Measurements from ENCODE around the gene ITGB4.
"Not testable (repeated sequence)": the region's sequence is repeated elsewhere in the genome, so short reads cannot be mapped to it uniquely, and the experiment has no call there.

The ITGB4 gene

DNA sequence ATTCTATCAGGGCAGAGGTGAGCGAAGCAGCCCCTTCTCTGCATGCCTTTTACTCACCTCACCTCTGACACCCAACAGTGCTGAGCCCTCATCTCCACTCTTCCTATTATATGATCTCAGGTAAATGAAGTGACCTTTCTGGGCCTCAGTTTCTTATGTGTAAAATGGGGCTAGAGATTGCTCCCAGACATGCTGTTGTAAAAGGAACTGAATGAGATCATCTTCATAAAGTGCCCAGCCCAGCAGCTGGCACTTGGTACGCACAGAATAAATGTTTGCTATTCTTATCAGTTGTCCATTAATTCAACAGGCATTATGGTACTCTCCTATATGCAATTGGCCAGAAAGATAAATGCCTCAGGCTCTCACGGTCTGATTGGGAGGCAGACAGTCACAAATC is 48.3 kb downstream of the ITGB4 start:
- no peak for DNase-seq (ENCODE audit: low read depth in 2 of 2, low spot score in 1 of 2)

DNA sequence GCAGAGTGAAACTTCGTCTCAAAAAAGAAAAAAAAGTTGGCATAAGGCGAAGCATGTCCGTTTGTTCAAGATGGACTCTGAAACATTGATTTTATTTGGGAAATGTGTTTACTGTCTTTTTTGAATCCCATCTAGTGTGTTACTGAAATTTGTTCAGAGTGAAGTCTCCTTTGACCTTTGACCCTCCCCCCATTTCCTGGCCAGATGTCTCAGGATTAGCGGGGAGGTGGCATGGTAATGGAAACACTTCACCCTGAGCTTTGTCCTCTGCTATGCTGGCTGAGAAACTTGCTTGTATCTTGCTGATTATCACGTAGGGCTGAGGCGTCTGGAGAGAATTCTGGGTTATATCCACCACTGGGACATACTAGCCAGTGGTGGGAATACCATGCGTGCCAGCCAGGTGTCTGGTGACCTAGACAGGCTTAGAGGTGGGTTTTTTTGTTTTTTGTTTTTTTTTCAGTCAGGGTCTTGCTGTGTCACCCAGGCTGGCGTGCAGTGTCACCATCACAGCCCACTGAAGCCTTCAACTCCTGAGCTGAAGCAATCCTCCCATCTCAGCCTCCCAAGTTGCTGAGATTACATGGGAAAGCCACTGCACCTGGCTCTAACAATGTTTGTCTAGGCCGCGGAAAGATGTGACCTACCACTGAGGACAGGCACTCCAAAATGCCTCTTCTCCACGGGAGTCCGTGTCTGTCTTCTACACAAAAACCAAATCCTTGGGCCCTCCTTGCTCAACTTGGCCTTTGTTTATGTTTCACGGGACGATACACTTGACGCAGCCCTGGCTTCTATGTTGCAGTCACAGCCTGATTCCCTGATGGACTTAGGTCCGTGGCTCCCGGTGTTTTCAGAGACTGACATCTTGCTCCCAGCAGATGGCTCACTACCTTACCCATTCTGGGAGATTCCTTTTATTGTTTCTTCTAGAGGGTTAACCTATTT is 50.3 kb downstream of the ITGB4 start:
- DNase-seq (ENCODE audit: low read depth in 2 of 2, low spot score in 1 of 2): no peak

DNA sequence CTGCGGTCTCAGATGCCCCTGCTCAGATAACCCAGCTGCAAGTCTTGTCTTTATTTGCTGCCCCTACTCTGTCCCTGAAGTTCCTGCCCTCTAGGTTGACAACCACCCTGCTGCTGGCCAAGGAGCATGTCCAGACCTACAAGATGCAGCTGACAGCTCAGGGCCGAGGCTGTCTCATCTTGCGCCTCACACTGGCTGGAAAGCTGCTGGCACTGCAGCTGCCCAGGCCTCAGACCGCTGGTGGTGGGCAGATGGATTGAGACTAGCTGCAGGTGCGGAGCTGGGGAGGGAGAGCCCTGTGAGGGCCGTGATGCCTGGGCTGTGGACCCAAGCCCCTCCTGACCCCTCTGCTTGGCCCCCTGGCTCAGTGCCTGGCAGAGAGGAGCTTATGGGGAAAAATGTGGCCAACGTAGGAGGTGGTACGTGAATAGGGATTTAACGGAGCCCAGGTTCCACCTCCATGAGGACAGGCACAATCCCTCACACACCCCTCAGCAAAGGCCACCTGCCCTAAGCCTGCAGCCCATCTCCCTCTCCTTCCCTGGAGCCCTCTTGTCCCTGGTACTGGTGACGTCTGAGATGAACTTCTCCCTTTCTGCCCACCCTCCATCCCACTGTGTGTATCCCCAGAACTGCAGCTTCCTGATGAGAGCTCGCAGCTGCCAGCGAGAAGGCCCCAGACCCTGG is 52.0 kb downstream of the ITGB4 start:
- no peak for DNase-seq (ENCODE audit: low read depth in 2 of 2, low spot score in 1 of 2)

DNA sequence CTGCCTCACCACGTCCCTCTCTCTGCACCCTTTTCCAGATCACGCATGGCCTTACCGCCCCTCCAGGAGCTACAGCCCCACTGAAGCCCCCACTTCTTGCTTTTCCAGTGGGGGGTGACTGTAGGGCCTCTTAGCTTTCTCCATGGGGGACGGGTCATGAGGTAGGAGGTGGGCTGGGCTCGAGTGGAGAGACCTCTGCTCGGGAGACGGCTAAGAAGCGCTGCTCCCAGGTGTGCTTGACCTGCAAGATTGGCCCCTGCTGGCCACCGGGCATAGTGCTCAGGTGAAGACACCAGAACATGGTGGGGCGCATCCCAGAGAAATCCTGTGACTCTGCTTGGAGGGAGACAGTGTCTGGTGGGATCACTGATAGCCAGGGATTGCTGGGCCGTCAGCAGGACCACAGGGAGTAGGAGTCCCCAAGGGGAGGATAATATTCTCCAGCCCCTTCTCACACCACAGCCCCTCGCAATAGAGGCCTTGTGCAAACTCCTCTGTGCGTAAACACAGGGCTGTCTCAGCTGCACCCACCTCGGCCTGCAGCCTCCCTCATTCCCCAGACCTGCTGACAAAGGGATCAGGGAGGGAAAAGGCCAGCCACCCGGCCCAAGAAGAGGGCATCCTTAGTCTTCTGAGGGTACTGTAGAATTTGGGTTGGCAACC is 52.7 kb downstream of the ITGB4 start:
- DNase-seq (ENCODE audit: low read depth in 2 of 2, low spot score in 1 of 2): no peak

DNA sequence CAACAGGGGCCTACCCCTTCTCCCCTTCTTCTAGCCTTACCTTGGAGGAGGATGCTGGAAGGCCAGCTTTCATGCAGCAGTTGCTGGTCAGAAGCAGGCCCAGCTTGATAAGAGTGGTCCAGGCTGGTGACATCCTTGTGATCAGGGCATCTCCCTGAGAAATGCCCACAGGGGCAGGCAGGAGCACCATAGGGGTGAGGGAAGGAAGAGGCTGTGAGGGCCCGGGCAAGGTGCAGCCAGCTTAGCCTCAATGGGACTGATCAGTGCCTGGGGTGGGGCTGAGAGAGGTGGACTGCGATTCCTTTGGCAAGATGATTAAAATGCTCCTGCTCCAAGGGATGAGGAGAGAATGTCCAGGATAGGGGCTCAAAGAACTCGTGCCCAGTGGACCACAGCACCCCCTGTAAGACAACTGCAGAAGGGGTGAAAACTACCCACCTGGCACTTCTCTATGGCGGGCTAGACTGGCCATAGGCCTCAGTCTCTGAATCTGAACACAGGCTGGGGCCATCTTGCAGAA is 53.3 kb downstream of the ITGB4 start:
- no peak for DNase-seq (ENCODE audit: low read depth in 2 of 2, low spot score in 1 of 2)

DNA sequence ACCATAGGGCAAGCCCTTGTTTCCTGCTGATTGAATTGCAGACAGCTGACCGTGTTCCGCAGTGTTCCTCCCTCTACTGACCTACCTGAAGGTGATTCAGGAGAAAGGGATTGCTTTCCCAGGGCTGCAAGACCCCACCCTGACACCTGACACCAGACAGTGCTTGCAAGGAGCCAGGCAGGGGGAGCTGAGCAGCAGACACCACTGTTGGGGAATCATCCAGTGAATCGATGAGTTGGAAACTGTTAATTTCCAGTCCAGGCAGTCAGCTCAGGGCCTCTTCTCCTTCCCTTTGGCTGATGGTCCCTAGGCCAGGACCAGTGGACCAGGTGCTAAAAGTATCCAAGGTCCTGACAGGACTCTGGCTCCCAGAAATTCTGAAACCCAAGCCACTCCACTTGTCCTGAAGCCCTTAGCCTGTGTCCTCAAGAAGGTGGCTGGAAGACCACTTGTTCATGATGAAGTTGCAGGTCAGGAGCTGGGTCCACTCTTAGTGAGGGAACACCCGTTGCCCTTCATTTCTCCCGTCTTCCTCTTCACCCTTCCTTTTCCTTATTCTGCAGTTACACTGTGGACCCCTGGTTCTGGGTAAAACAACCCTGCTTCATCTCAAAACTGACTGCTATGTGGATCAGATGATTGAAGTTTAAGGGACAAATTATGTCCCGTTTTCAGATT is 53.9 kb downstream of the ITGB4 start:
- DNase-seq (ENCODE audit: low read depth in 2 of 2, low spot score in 1 of 2): no peak

DNA sequence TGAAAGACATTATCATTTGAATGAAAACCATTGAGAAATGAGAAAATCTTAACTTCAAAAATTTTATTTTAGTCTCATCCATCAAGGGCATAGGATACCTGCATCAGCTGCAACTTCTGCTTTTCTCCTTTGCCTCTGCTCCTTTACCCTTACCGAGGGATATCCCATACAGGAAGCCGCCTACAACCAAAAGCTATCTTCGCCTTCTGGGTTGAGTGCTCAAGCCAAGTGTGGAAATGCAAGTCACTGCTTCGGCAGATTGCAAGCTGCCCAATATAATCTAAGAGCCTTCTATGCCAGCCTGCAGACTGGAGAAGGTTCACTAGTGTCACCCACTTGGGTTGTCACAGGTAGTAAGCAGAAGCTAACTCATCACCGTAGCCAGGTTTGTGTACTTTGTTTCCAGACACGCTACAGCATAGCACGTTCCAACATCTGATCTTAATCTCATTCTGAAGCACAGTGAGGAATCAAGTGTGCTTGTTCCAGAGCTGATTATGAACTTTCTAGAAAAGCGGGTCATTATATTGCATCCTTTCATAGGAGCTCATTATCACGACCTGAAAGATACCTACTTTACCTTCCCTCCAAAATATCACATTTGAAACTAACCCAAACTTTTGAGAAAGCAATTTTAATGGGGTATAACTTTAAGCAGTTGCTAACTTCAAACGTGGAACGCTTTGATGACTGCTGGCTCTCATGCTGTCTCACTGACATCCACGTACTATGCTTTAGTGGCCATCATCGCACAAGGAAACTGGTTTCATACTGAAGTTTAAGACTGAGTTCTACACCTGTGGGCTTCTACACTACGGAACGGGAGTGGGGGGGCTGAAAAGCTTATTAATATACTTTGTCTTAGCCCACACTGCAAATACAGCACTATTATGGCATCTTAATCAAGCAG is 55.4 kb downstream of the ITGB4 start:
- DNase-seq (ENCODE audit: low read depth in 2 of 2, low spot score in 1 of 2): no peak

DNA sequence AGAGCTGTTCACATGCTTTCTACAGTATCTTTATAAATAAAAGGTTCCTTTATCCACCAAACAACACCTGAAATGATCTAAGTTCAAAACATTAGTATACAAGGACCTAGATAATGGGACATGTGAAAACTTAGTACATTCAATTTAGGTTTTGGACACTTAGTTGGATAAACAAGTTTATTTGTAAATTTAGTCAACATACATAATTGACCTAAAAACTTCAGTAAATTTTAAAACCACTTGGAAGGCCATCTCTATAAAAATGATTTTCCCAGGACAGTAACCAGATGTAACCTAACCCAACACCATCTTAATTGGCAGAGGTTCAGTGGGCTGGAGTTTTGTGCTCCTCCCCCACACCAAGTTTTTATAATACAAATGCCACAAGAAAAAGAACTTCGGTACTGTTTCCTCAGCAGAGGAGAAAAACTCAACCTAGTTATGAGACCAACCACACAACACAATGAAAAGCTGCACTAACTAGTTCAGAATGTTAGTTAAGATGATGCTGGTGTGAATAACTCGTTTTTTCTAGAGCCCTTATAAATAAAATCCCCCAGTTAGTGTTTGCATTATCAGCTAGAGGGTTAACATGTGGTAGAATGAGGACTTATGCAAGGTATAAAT is 56.1 kb downstream of the ITGB4 start:
- no peak for DNase-seq (ENCODE audit: low read depth in 2 of 2, low spot score in 1 of 2)

DNA sequence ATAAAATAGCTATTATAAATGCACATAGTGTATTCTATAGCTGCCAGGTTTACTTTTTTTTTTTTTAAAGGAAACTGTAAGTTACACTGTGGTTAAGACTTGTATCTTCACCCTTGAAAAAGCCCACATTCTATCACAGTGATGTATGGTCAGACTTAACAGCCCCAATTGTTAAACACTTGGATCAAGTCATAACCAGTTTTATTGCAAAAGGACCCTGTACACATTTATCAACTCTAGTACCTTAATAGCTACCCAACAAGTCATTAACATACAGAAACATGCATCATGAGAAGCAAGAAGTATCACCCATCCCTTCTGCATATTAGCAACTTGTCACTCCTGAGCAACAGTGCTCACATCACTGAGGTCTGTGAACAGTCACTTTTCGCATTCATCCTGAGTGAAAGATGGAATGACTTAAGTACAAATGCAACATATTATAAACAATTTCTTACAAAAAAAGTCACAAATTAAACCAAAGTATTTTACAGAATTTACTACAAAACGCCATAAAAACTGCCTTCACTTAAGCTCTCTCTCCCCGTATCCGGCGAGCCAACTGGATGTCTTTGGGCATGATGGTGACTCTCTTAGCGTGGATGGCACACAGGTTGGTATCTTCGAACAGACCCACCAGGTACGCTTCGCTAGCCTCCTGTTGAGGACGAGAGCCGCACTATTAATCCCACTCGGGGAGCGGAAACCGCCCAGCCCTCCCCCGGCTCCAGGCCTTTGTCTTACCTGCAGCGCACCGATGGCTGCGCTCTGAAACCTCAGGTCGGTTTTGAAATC is 57.0 kb downstream of the ITGB4 start:
- not testable (repeated sequence) for DNase-seq (ENCODE audit: low read depth in 2 of 2, low spot score in 1 of 2)

DNA sequence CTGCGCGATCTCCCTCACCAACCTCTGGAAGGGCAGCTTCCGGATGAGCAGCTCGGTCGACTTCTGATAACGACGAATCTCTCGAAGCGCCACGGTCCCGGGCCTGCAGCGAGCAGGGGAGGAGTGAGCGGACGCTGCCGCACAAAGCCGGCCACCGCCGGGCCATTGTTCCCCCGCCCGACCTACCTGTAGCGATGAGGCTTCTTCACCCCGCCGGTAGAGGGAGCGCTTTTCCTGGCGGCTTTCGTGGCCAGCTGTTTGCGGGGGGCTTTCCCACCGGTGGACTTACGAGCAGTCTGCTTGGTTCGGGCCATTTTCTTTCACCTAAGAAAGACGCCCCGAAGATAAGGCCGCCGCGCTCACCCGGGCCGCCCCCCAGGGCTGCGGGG is 57.6 kb downstream of the ITGB4 start:
- DNase-seq (ENCODE audit: low read depth in 2 of 2, low spot score in 1 of 2): no peak

DNA sequence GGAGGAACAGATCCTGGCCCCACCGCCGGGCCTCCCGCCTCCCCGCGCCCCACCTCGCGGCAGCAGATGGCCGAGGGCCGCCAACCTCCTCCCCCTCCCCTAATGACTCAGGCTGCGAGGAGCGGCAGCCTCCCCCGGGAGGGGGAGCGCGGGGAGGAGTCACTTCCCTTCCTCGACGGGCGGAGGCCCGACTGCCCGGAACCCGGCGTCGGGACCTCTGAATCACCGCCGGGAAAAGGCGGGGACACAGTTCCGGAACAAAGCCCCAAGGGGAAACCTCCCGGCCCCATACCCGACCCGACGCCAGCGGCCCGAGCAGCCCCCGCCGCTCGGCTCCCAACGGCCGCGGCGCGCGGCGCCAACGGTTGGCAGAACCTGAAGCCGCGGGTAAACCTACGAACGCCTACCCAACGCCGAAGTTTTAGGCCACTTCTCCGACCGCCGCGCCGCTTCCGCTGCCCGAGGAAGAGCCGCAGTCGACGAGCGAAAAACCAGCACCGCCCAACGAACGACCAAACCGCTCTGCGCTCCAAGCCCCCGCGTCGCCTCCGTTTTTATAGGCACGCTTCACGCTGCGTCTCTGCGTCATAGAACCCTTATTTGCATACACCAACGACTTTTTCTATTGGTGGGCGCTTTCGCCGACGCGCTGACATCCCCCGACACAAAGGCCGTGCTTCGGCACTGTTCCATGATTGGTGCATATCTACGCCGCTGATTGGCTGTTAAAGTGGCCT is 58.2 kb downstream of the ITGB4 start:
- DNase-seq (ENCODE audit: low read depth in 2 of 2, low spot score in 1 of 2): peak; percentile 87 to 89

DNA sequence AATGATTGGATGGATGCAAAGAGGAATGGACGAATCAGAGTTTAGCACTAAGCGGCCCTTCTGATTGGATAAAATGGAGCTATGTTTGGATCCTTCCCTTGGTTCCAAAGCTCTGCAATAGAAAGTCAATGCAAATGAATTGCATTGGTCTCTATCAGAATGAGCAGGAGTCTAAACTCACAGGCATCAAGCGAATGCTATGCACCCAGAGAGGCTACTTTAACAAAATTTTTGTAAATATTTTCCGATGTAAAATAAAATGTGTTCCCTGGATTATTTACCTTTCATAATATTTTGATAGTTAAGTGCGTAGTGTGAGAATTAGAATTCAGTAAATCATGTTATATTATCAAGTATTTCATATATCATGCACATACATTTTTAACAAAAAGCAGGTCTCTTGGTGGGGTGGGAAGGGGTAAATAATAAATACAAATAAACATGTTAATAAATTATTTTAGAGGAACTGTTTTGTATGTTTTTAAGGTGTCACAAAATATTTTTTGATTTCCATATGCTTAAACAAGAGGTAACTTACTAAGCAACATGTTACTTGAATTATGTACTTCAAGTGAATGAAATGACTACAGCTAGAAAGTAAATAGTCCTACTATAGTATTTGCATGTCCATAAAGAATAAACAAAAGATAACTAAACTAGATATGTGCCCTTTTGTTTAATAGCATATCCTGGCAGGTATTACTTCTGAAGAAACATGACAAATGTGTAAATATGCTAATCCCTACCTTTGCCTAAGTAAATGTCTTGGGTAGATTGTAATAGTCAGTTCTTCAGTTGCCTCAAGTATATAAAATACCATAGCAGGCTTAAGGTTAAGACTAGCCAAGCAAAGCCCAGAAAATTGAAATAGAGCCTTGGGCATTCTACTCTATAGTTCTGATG is 59.0 kb downstream of the ITGB4 start:
- no peak for DNase-seq (ENCODE audit: low read depth in 2 of 2, low spot score in 1 of 2)

DNA sequence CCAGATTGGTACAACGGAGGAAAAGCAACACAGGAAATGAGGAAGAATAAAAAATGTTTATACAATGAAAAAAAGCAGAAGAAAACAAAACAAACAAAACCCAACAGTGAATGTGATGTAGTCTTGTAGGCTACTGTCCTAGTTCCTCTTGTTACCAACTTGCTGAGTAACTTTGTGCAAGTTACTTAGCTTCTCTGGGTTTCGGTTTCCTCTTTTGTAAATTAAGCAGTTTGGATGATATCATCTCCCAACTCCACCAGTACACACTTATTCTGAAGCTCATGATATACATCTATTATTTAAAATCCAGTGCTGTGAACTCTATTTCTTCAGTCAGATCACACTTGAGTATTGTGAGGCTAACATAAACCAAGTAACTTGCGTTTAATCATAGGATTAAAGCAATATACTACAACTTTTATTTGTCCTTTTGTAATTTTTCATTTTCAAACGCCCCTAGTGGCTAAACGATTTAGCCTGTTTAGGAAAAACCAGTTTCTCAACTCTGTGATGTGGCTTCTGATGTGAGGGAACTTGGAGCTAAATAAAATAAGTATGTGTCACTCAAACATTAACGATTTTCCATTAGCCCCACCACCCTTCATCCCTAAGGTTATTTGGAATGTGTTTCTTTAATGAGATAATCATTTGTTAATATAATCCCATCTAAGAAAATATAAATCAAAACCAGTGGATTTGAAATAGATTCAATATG is 62.0 kb downstream of the ITGB4 start:
- DNase-seq (ENCODE audit: low read depth in 2 of 2, low spot score in 1 of 2): no peak

DNA sequence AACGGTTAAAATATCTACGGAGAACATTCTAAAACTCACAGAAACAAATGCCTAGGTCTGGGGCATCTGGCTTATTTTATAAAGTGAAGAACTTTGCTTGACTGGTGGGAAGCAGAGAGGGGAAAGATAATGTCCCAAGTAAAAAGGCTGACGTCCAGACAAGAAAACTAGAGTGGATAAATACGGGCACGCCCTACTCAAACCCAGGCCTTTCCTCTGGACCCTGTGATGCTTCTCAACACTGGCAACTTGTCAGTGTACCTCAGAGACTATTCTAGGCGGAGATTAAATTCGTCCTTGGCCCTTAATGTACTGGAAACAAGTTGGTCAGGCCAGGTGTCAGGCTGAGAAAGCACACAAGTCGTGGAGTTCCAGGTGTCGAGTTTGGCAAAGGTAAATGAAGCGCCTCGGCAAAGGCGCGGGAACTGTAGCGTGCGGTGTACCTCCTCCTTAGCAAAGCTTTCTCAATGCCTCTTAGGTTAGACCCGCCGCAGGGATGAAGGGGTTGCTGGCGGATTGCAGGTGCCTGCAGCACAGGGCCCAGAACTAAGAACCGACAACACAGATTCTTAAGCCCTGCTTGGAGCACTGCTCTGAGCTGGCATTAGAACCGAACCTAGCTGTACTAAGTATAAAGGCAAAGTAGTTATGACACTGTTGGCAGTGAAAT is 62.7 kb downstream of the ITGB4 start:
- no peak for DNase-seq (ENCODE audit: low read depth in 2 of 2, low spot score in 1 of 2)

DNA sequence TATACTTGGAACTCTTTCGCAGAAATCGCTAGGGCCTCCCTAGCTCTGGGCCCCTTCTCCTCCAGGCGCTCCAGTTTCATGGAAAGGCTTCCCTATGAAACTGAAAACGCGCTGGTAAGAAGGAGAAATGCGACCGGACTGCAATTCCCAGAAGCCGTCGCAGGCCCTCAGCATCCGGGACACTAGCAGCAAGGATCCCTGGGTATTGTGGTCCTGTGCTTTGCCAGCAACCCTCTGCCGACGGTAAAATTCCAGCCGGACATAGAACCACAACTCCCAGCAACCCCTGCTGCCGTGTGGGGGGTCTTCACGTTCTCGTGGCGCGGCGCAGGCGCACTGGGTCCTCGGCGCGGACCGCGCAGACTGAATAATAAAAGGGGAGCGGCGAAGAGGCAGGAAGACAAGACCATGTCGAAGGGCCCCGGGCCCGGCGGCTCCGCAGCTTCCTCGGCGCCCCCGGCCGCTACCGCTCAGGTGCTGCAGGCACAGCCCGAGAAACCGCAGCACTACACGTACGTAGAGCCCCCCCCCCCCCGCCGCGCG is 63.3 kb downstream of the ITGB4 start, which contains the start of gene UNK:
UNK (plus strand) TSS at position 334 of the 543 bp plus-strand sequence; CDS start at position 409, 75 bp downstream.
- DNase-seq (ENCODE audit: low read depth in 2 of 2, low spot score in 1 of 2): peak; percentile 87 to 92

Measured in stimulated activated CD8-positive, alpha-beta memory T cell treated with anti-CD3 and anti-CD28 coated beads, Interleukin-4, amount 100 ng/mL, for 1 hour (primary cell).